Fibroblast of lung (primary cell): Measurements from ENCODE around the gene MMP14. TPM values are rescaled to one million over a fixed set of nuclear protein-coding genes. Genes with fewer than 3 reads are reported as not detected.

Source experiments
- DNase-seq, 2 donors: peaks; one replicate each; pipeline versions ENCODE4 v3.0.0 to v3.0.0-alpha.2; 2010; ENCODE audit warnings: low read depth in 2 of 2
- H2AFZ ChIP-seq: 2 replicates; pipeline ENCODE4 v1.5.1; 2012; ENCODE audit warnings: low read length, control low read depth, inconsistent platforms
- H3K27ac ChIP-seq: 2 replicates; pipeline ENCODE4 v1.5.1; 2011; ENCODE audit warnings: low read length, control low read depth; ENCODE audit not compliant: insufficient read depth
- H3K27me3 ChIP-seq: 2 replicates; pipeline ENCODE4 v1.5.1; 2011; ENCODE audit warnings: mild to moderate bottlenecking, low read length; ENCODE audit not compliant: control insufficient read depth, insufficient read depth
- H3K36me3 ChIP-seq: 2 replicates; pipeline ENCODE4 v1.5.1; 2011; ENCODE audit warnings: low read length; ENCODE audit not compliant: control insufficient read depth, insufficient read depth
- H3K4me1 ChIP-seq: 2 replicates; pipeline ENCODE4 v1.5.1; 2011; ENCODE audit warnings: low read length; ENCODE audit not compliant: control insufficient read depth, insufficient read depth; ENCODE audit errors: extremely low read depth
- H3K4me2 ChIP-seq: 2 replicates; pipeline ENCODE4 v1.5.1; 2011; ENCODE audit warnings: low read length, control low read depth; ENCODE audit not compliant: insufficient read depth; ENCODE audit errors: extremely low read depth
- H3K4me3 ChIP-seq, 4 experiments: fragments of 200-600 bp in 1 of 4; sonication (generic) in 1 of 4; replicated peaks in 1 of 4; 2 replicates each; pipeline ENCODE4 v1.5.1; 2011 to 2016; ENCODE audit warnings: low read length in 4 of 4, low read depth in 3 of 4, mild to moderate bottlenecking in 3 of 4, control low read depth in 2 of 4, inconsistent platforms in 1 of 4, mixed read lengths in 1 of 4; ENCODE audit not compliant: insufficient read depth in 1 of 4; ENCODE audit errors: control extremely low read depth in 1 of 4
- H3K79me2 ChIP-seq: 2 replicates; pipeline ENCODE4 v1.5.1; 2012; ENCODE audit warnings: mild to moderate bottlenecking, low read length, inconsistent platforms; ENCODE audit not compliant: control insufficient read depth, insufficient read depth
- H3K9ac ChIP-seq: 2 replicates; pipeline ENCODE4 v1.5.1; 2011; ENCODE audit warnings: mild to moderate bottlenecking, low read length, control low read depth; ENCODE audit not compliant: insufficient read depth
- H3K9me3 ChIP-seq: 2 replicates; pipeline ENCODE4 v1.5.1; 2012; ENCODE audit warnings: low read depth, low read length; ENCODE audit not compliant: control insufficient read depth, insufficient read depth
- H4K20me1 ChIP-seq: 2 replicates; pipeline ENCODE4 v1.5.1; 2011; ENCODE audit warnings: low read length; ENCODE audit not compliant: control insufficient read depth, insufficient read depth; ENCODE audit errors: extremely low read depth
- EZH2 ChIP-seq: IDR thresholded peaks from 2 replicates; pipeline ENCODE4 v1.5.1; 2012; ENCODE audit warnings: low read length, control low read depth, mild to moderate bottlenecking; ENCODE audit errors: missing control alignments
- polyA plus RNA-seq, 2 donors: library from polyadenylated mRNA; depleted of rRNA in 1 of 2; stranded (reverse) in 1 of 2; unstranded in 1 of 2; fragments of >200 nt; gene quantifications; 2 replicates each; pipeline ENCODE4 v1.2.1, GENCODE V29; 2011 to 2012; ENCODE audit warnings: missing spikeins in 1 of 2
- total RNA-seq: library from RNA; depleted of rRNA; stranded (reverse); fragments of >200 nt; gene quantifications from 2 replicates; pipeline ENCODE4 v1.2.1, GENCODE V29; 2014
- TF ChIP-seq, protein P1 (sequence below), 2 donors: IDR thresholded peaks in 1 of 2; conservative IDR thresholded peaks in 1 of 2; 1 replicate in 1 of 2; 2 replicates in 1 of 2; pipeline ENCODE4 v1.5.1; 2011 to 2012; ENCODE audit warnings: low read length in 2 of 2, control low read depth in 1 of 2, inconsistent platforms in 1 of 2, low read depth in 1 of 2, mild to moderate bottlenecking in 1 of 2

The MMP14 gene
- total and polyA plus RNA-seq, 2 donors (not counting 1 experiment from before 2014, with no cell fraction given) = 375 to 397 TPM

DNA sequence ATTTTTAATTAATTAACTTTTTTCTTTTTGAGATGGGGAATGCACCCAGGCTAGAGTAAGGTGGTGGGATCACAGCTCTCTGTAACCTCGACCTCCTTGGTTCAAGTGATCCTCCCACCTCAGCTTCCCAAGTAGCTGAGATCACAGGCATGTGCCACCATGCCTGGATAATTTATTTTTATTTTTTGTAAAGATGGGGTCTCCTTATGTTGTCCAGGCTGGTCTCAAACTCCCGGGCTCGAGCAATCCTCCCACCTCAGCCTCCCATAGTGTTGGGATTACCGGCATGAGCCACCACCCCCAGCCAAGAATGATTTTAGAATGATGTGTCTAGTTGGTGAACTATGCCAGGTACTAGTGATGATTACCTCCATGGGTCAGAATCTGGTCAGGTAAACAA lies 28.6 kb downstream of the MMP14 start:
- H2AFZ ChIP-seq = no peak overlapping the region
- DNase-seq = no peak
- H3K9me3 ChIP-seq = no peaks in the 10 kb centered on the region
- no peaks in the 10 kb centered on the region for H3K4me1 ChIP-seq
- H3K36me3 ChIP-seq = no peaks in the 10 kb centered on the region
- H3K27ac ChIP-seq = no peak overlapping the region
- H3K9ac ChIP-seq = no peak overlapping the region
- no peak overlapping the region for H3K4me3 ChIP-seq
- TF ChIP-seq EZH2 = no peak
- TF ChIP-seq, protein P1, sequence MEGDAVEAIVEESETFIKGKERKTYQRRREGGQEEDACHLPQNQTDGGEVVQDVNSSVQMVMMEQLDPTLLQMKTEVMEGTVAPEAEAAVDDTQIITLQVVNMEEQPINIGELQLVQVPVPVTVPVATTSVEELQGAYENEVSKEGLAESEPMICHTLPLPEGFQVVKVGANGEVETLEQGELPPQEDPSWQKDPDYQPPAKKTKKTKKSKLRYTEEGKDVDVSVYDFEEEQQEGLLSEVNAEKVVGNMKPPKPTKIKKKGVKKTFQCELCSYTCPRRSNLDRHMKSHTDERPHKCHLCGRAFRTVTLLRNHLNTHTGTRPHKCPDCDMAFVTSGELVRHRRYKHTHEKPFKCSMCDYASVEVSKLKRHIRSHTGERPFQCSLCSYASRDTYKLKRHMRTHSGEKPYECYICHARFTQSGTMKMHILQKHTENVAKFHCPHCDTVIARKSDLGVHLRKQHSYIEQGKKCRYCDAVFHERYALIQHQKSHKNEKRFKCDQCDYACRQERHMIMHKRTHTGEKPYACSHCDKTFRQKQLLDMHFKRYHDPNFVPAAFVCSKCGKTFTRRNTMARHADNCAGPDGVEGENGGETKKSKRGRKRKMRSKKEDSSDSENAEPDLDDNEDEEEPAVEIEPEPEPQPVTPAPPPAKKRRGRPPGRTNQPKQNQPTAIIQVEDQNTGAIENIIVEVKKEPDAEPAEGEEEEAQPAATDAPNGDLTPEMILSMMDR (conservative IDR thresholded peaks at IDR 0.05 in 1 of 2, IDR thresholded peaks at IDR 0.05 in 1 of 2; ENCODE audit: low read depth in 1 of 2, low read length in 2 of 2) = no peak
- no peaks in the 10 kb centered on the region for H3K79me2 ChIP-seq
- H3K4me2 ChIP-seq = no peak overlapping the region
- no peaks in the 10 kb centered on the region for H4K20me1 ChIP-seq
- H3K27me3 ChIP-seq = no peaks in the 10 kb centered on the region

DNA sequence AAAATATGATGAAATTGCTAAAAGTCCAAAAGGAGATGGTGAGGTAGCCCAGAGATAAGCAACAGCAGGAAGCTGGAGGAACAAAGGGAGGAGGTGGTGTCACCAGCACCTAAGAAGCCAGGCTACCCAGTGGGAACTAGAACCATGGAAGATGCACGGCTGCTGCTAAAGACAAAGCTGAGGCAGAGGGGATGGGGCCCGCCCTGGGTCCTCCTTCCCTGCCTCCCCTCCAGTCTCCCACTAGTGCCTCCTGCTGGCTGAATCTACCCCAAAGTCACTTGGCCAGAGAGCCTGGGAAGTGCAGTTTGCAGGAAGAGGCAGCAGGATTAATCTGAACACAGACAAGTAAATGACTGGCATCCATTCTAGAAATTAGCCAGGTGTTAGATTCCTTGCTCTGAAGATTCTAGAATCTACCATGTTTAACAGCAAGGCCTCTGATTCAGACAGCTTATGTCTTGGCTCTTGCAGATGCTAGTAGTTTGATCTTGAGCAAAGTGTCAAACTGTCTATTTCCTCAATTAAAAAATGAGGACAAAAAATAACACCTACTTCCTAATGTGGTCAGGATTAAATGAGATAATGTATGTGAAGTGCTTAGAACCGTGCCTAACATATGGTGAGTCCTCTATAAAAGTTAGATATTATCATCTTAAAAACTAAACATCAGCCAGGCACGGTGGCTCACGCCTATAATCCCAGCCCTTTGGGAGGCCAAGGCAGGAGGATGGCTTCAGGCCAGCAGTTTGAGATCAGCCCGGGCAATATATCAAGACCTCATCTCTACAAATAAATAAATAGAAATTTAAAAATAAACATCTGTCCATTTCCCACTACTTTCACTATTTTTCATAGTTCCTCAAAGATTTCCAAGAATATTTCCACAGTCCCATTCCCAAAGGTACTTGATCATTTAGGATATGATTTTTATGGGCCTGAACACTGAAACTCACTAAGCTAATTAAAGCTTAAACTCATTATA lies 29.3 kb downstream of the MMP14 start:
- H3K79me2 ChIP-seq = no peaks in the 10 kb centered on the region
- no peak overlapping the region for H3K9ac ChIP-seq
- H3K27ac ChIP-seq = no peak overlapping the region
- no peak overlapping the region for H3K4me2 ChIP-seq
- no peaks in the 10 kb centered on the region for H3K36me3 ChIP-seq
- H3K9me3 ChIP-seq = no peaks in the 10 kb centered on the region
- no peak overlapping the region for H2AFZ ChIP-seq
- H4K20me1 ChIP-seq = no peaks in the 10 kb centered on the region
- no peaks in the 10 kb centered on the region for H3K27me3 ChIP-seq
- H3K4me1 ChIP-seq = peaks cover 2% of the 10 kb centered on the region
- TF ChIP-seq, protein P1 (conservative IDR thresholded peaks at IDR 0.05 in 1 of 2, IDR thresholded peaks at IDR 0.05 in 1 of 2; ENCODE audit: low read depth in 1 of 2, low read length in 2 of 2) = peak in 1 of 2 donors; percentile 36
- no peak for TF ChIP-seq EZH2
- no peak overlapping the region for H3K4me3 ChIP-seq
- DNase-seq = no peak

DNA sequence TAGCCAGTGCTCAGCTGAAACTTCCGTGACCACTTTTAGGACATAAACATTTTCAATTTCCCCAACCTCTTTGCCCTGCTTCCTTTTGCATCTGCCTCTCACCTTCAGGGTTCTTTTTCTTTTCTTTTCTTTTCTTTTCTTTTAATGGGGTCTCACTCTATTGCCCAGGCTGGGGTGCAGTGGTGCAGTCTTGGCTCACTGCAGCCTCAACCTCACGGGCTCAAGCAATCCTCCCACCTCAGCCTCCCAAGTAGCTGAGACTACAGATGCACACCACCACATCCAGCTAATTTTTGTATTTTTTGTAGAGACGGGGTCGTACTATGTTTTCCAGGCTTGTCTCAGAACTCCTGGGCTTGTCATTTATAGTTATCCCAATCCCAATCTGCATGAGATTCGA lies 30.5 kb downstream of the MMP14 start:
- Histone ChIP-seq H3K4me2 (no peak overlapping the region), H3K27me3 (no peaks in the 10 kb centered on the region), H3K9me3 (no peaks in the 10 kb centered on the region), H4K20me1 (no peaks in the 10 kb centered on the region), H2AFZ (no peak overlapping the region), H3K9ac (no peak overlapping the region), H3K4me3 (no peak overlapping the region), H3K4me1 (peaks cover 4% of the 10 kb centered on the region), H3K36me3 (no peaks in the 10 kb centered on the region), H3K27ac (no peak overlapping the region), H3K79me2 (no peaks in the 10 kb centered on the region)
- no peak for TF ChIP-seq EZH2
- no peak for DNase-seq
